Body of pancreas (tissue), 4 donors: ENCODE measurements around the gene RAB8B. TPM values are rescaled to one million over a fixed set of nuclear protein-coding genes. Genes with fewer than 3 reads are reported as not detected.

Experiments
- ATAC-seq: fragments of 150-250 bp; one replicate; pipeline ENCODE4 v1.9.1; 2016
- DNase-seq, 4 donors: peaks; one replicate each; pipeline ENCODE4 v3.0.0-alpha.2; 2019
- H3K27ac ChIP-seq, 4 donors: fragments of 200-600 bp; sonication (generic); 1 replicate in 3 of 4; 2 replicates in 1 of 4; pipeline versions ENCODE4 v1.5.1 to v1.6.1; 2016 to 2019; ENCODE audit warnings: mild to moderate bottlenecking in 1 of 4, mixed read lengths in 1 of 4, moderate library complexity in 1 of 4
- H3K27me3 ChIP-seq, 2 donors: fragments of 200-600 bp; sonication (generic); one replicate each; pipeline ENCODE4 v1.6.0; 2016; ENCODE audit warnings: mild to moderate bottlenecking in 1 of 2
- H3K36me3 ChIP-seq, 2 donors: fragments of 200-600 bp; sonication (generic); replicated peaks in 1 of 2; 2 replicates each; pipeline ENCODE4 v1.5.1; 2016; ENCODE audit warnings: low read depth in 2 of 2; ENCODE audit not compliant: insufficient read depth in 1 of 2
- H3K4me1 ChIP-seq: fragments of 200-600 bp; sonication (generic); one replicate; pipeline ENCODE4 v1.6.0; 2016
- H3K4me3 ChIP-seq, 2 donors: fragments of 200-600 bp; sonication (generic); 1 replicate in 1 of 2; 2 replicates in 1 of 2; pipeline ENCODE4 v1.5.1; 2016 to 2019
- H3K9me3 ChIP-seq, 3 donors: fragments of 200-600 bp; sonication (generic); 1 replicate in 2 of 3; 2 replicates in 1 of 3; pipeline ENCODE4 v1.5.1; 2016
- CTCF ChIP-seq, 7 experiments: fragments of 450-650 bp in 4 of 7; fragments of 200-600 bp in 3 of 7; sonication (generic) in 3 of 7; IDR thresholded peaks; one replicate each; pipeline ENCODE4 v1.5.1; 2016 to 2019; ENCODE audit warnings: antibody characterized with exemption in 7 of 7
- POLR2A ChIP-seq, 3 donors: fragments of 450-650 bp; IDR thresholded peaks; one replicate each; pipeline ENCODE4 v1.6.1; 2016; ENCODE audit warnings: antibody characterized with exemption in 3 of 3, mild to moderate bottlenecking in 2 of 3
- WGBS, 2 donors: methylation state at CpG; one replicate each; pipeline ENCODE4 v1.1.5; 2017; 5-methylcytosine and 5-hydroxymethylcytosine counted together
- intact Hi-C: fragments of 100-400 bp; cut with DNase I; formaldehyde crosslinking; loops from one replicate; pipeline ENCODE4 v1.15.1; 2023
- total RNA-seq, 2 donors: library from RNA; depleted of rRNA; stranded (reverse); fragments of >200 nt; gene quantifications; one replicate each; pipeline ENCODE4 v1.1.0, GENCODE V29; 2016

Gene RAB8B
- total RNA-seq, 2 donors from 2014 or later = 12.5 to 14.0 TPM

GRCh38 chr15:63192619-63193206, 3.3 kb downstream of the RAB8B start:
- no peak for DNase-seq
- Histone ChIP-seq H3K27ac (no peak overlapping the region), H3K4me3 (no peak overlapping the region), H3K4me1 (peaks cover 23% of the 10 kb centered on the region), H3K36me3 (no peaks in the 10 kb centered on the region), H3K9me3 (no peaks in the 10 kb centered on the region), H3K27me3 (no peaks in the 10 kb centered on the region)
- ATAC-seq = no peak
- 83 to 87% methylated on average over 5 of the region's 5 CpGs for WGBS, 2 donors
- intact Hi-C loops = no loop called here
- TF ChIP-seq CTCF (IDR thresholded peaks at IDR 0.05) (no peak), POLR2A (IDR thresholded peaks at IDR 0.05) (no peak)

- H3K27me3 ChIP-seq = no peaks in the 10 kb centered on the region
- DNase-seq = no peak
- no peaks in the 10 kb centered on the region for H3K36me3 ChIP-seq
- H3K9me3 ChIP-seq = no peaks in the 10 kb centered on the region
- no peak overlapping the region for H3K4me3 ChIP-seq
- TF ChIP-seq POLR2A (IDR thresholded peaks at IDR 0.05) = no peak
- no peak for TF ChIP-seq CTCF (IDR thresholded peaks at IDR 0.05)
- H3K4me1 ChIP-seq = peaks cover 29% of the 10 kb centered on the region
- 83 to 89% methylated on average over 4 of the region's 4 CpGs for WGBS, 2 donors
- no peak for ATAC-seq
- H3K27ac ChIP-seq = no peak overlapping the region
- intact Hi-C loops = no loop called here
Measured at GRCh38 chr15:63194302-63194701, 4.9 kb downstream of the RAB8B start.

- intact Hi-C loops = no loop called here
- 51 to 56% methylated on average over 4 of the region's 4 CpGs for WGBS, 2 donors
- TF ChIP-seq POLR2A (IDR thresholded peaks at IDR 0.05) (no peak), CTCF (IDR thresholded peaks at IDR 0.05) (no peak)
- Histone ChIP-seq H3K27me3 (no peaks in the 10 kb centered on the region), H3K9me3 (no peaks in the 10 kb centered on the region), H3K4me3 (no peak overlapping the region), H3K27ac (peak overlapping the region in 1 of 4 donors; percentile 9), H3K36me3 (no peaks in the 10 kb centered on the region), H3K4me1 (peaks cover 29% of the 10 kb centered on the region)
- ATAC-seq (no peak), DNase-seq (no peak)
Measured at GRCh38 chr15:63194880-63195568, 5.6 kb downstream of the RAB8B start.

- TF ChIP-seq CTCF (IDR thresholded peaks at IDR 0.05) (no peak), POLR2A (IDR thresholded peaks at IDR 0.05) (no peak)
- no peaks in the 10 kb centered on the region for H3K9me3 ChIP-seq
- peaks cover 23% of the 10 kb centered on the region for H3K4me1 ChIP-seq
- 72 to 89% methylated on average over 3 of the region's 3 CpGs for WGBS, 2 donors
- ATAC-seq (no peak), DNase-seq (peak in 1 of 4 donors; percentile 25)
- no peak overlapping the region for H3K4me3 ChIP-seq
- H3K36me3 ChIP-seq = no peaks in the 10 kb centered on the region
- H3K27me3 ChIP-seq = no peaks in the 10 kb centered on the region
- H3K27ac ChIP-seq = no peak overlapping the region
- intact Hi-C loops = no loop called here
Measured at GRCh38 chr15:63195569-63196015, 6.2 kb downstream of the RAB8B start.

- H3K36me3 ChIP-seq = no peaks in the 10 kb centered on the region
- no peak overlapping the region for H3K27ac ChIP-seq
- peaks cover 20% of the 10 kb centered on the region for H3K4me1 ChIP-seq
- 77 to 92% methylated on average over 1 of the region's 1 CpG for WGBS, 2 donors
- no peak overlapping the region for H3K4me3 ChIP-seq
- H3K27me3 ChIP-seq = no peaks in the 10 kb centered on the region
- intact Hi-C loops = no loop called here
- TF ChIP-seq CTCF (IDR thresholded peaks at IDR 0.05) (no peak), POLR2A (IDR thresholded peaks at IDR 0.05) (no peak)
- no peaks in the 10 kb centered on the region for H3K9me3 ChIP-seq
- no peak for DNase-seq
- ATAC-seq = no peak
Measured at GRCh38 chr15:63196842-63197241, 7.4 kb downstream of the RAB8B start.
